SH-SY5Y (cell line): ENCODE measurements around the gene ZNF644.

Experiments
- GATA2 ChIP-seq: IDR thresholded peaks from 2 replicates; pipeline ENCODE4 v1.6.1; 2011; ENCODE audit warnings: mild to moderate bottlenecking, low read depth, low read length
- GATA3 ChIP-seq: IDR thresholded peaks from 2 replicates; pipeline ENCODE4 v1.6.1; 2011; ENCODE audit warnings: low read depth, mild to moderate bottlenecking, low read length, moderate library complexity

DNA sequence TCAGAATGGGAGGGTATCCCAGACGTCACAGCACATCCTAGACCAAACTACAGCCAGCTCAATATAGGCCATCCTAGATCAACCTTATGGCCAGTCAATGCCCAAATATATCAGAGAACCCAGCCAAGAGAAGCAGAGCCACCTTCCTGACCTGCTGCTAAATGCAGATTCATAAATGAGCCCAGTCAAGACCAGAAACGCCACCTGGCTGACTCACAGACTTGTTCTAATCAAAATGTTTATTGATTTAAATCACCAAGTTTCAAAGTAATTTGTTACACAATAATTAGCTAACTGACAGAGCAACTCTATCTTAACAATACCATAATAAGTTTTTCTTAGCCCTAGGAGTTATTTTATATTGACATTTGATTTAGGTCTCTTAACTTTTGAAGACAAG lies 28.6 kb downstream of the ZNF644 start:
- TF ChIP-seq GATA2 (no peak), GATA3 (no peak)
